IMR-90 (cell line): ENCODE data around the gene PHAF1. TPM values are rescaled to one million over a fixed set of nuclear protein-coding genes. Genes with fewer than 3 reads are reported as not detected.

Source experiments
- ATAC-seq: fragments of 200-7000 bp; cut with Tn5 transposase; 2 replicates; pipeline ENCODE4 v1.9.1; 2020; ENCODE audit warnings: low read depth, mild to moderate bottlenecking, moderate library complexity
- BruUV-seq: library from RNA; stranded (reverse); fragments of 400-500 nt; replicated peaks from 2 replicates; lab custom pipeline; 2021; lab: Mats Ljungman, UMichigan
- CTCF ChIA-PET: fragments of 300-600 bp; formaldehyde crosslinking; extraction: SDS; loops from one replicate; lab custom pipeline; 2021; ENCODE audit warnings: antibody characterized with exemption; lab: Yijun Ruan, JAX
- POLR2A ChIA-PET: fragments of 300-600 bp; sonication (Branson Sonifier 250); formaldehyde crosslinking; loops from one replicate; lab custom pipeline; 2022; ENCODE audit warnings: antibody characterized with exemption; ENCODE audit not compliant: unreplicated experiment; lab: Charles Lee
- DNase-seq: peaks from one replicate; pipeline ENCODE4 v3.0.0; 2013
- H2AFZ ChIP-seq: replicated peaks from 2 replicates; pipeline ENCODE3; 2013; ENCODE audit warnings: low read length, mild to moderate bottlenecking; ENCODE audit not compliant: poor library complexity
- H2AK5ac ChIP-seq: 2 replicates; pipeline ENCODE4 v1.6.1; 2013; ENCODE audit warnings: low read depth, low read length, inconsistent platforms
- H2AK9ac ChIP-seq: replicated peaks from 2 replicates; pipeline ENCODE3; 2013; ENCODE audit warnings: mild to moderate bottlenecking, low read depth, low read length, moderate library complexity; ENCODE audit not compliant: poor library complexity
- H2BK120ac ChIP-seq: 2 replicates; pipeline ENCODE4 v1.6.1; 2013; ENCODE audit warnings: low read depth, low read length, inconsistent platforms
- H2BK15ac ChIP-seq: 3 replicates; pipeline ENCODE4 v1.6.1; 2013; ENCODE audit warnings: low read depth, low read length, inconsistent platforms
- H2BK20ac ChIP-seq: 2 replicates; pipeline ENCODE4 v1.6.1; 2013; ENCODE audit warnings: low read depth, mild to moderate bottlenecking, inconsistent platforms, low read length, moderate library complexity
- H2BK5ac ChIP-seq: 2 replicates; pipeline ENCODE4 v1.6.1; 2013; ENCODE audit warnings: mild to moderate bottlenecking, low read depth, low read length, inconsistent platforms; ENCODE audit not compliant: poor library complexity, severe bottlenecking
- H3K14ac ChIP-seq: replicated peaks from 2 replicates; pipeline ENCODE4 v1.6.1; 2013; ENCODE audit warnings: low read depth, low read length, inconsistent platforms
- H3K18ac ChIP-seq: 2 replicates; pipeline ENCODE4 v1.6.1; 2013; ENCODE audit warnings: low read depth, low read length, control low read depth
- H3K23ac ChIP-seq: 2 replicates; pipeline ENCODE4 v1.6.1; 2013; ENCODE audit warnings: low read depth, low read length, inconsistent platforms
- H3K27ac ChIP-seq: 2 replicates; pipeline ENCODE4 v1.5.1; 2013; ENCODE audit warnings: mild to moderate bottlenecking, control low read depth, low read length; ENCODE audit not compliant: insufficient read depth
- H3K27me3 ChIP-seq: 2 replicates; pipeline ENCODE4 v1.6.1; 2013; ENCODE audit warnings: low read length; ENCODE audit not compliant: control insufficient read depth, insufficient read depth
- H3K36me3 ChIP-seq: 2 replicates; pipeline ENCODE4 v1.6.1; 2013; ENCODE audit warnings: low read length, mixed read lengths; ENCODE audit not compliant: control insufficient read depth, insufficient read depth
- H3K4ac ChIP-seq: 2 replicates; pipeline ENCODE4 v1.6.1; 2013; ENCODE audit warnings: low read depth, low read length, inconsistent platforms
- H3K4me1 ChIP-seq: 2 replicates; pipeline ENCODE4 v1.6.1; 2013; ENCODE audit warnings: low read length, mixed read lengths; ENCODE audit not compliant: control insufficient read depth, insufficient read depth
- H3K4me2 ChIP-seq: 2 replicates; pipeline ENCODE4 v1.6.1; 2013; ENCODE audit warnings: low read depth, mild to moderate bottlenecking, control low read depth, low read length, moderate library complexity
- H3K4me3 ChIP-seq: 2 replicates; pipeline ENCODE4 v1.5.1; 2013; ENCODE audit warnings: low read depth, mild to moderate bottlenecking, control low read depth, low read length, moderate library complexity; ENCODE audit not compliant: insufficient read depth
- H3K56ac ChIP-seq: 2 replicates; pipeline ENCODE4 v1.6.1; 2013; ENCODE audit warnings: low read length, inconsistent platforms; ENCODE audit not compliant: insufficient read depth; ENCODE audit errors: extremely low read depth
- H3K79me1 ChIP-seq, 2 experiments: 2 replicates each; pipeline ENCODE4 v1.6.1; 2013; ENCODE audit warnings: low read length in 2 of 2, inconsistent platforms in 1 of 2, low read depth in 1 of 2
- H3K9ac ChIP-seq: 2 replicates; pipeline ENCODE4 v1.6.1; 2013; ENCODE audit warnings: low read depth, low read length, control low read depth
- H3K9me1 ChIP-seq: 2 replicates; pipeline ENCODE4 v1.6.1; 2013; ENCODE audit warnings: low read length, inconsistent platforms; ENCODE audit not compliant: insufficient read depth
- H3K9me3 ChIP-seq: 2 replicates; pipeline ENCODE4 v1.6.1; 2013; ENCODE audit warnings: low read length; ENCODE audit not compliant: control insufficient read depth, insufficient read depth
- H4K20me1 ChIP-seq: 2 replicates; pipeline ENCODE4 v1.6.1; 2013; ENCODE audit warnings: low read length, inconsistent platforms; ENCODE audit not compliant: insufficient read depth
- H4K5ac ChIP-seq: 2 replicates; pipeline ENCODE4 v1.6.1; 2013; ENCODE audit warnings: mild to moderate bottlenecking, low read depth, low read length, control low read depth
- H4K8ac ChIP-seq, 2 experiments: 2 replicates each; pipeline ENCODE4 v1.6.1; 2013; ENCODE audit warnings: low read depth in 2 of 2, low read length in 2 of 2, control low read depth in 1 of 2, inconsistent platforms in 1 of 2
- H4K91ac ChIP-seq: 2 replicates; pipeline ENCODE4 v1.6.1; 2013; ENCODE audit warnings: low read depth, low read length, inconsistent platforms; ENCODE audit not compliant: insufficient read depth
- BHLHE40 ChIP-seq: fragments of 150-350 bp; IDR thresholded peaks from 2 replicates; pipeline ENCODE4 v1.6.1; 2016; ENCODE audit warnings: mild to moderate bottlenecking, low read depth, low read length
- CEBPB ChIP-seq: IDR thresholded peaks from 2 replicates; pipeline ENCODE4 v1.6.1; 2012; ENCODE audit warnings: low read depth, low read length, improper control_type of control experiment
- CHD1 ChIP-seq: IDR thresholded peaks from 2 replicates; pipeline ENCODE4 v1.6.1; 2012; ENCODE audit warnings: low read depth, low read length, improper control_type of control experiment
- ELK1 ChIP-seq: fragments of 150-350 bp; IDR thresholded peaks from 2 replicates; pipeline ENCODE4 v1.6.1; 2016; ENCODE audit warnings: low read depth, mild to moderate bottlenecking, low read length, moderate library complexity, borderline replicate concordance
- MAFK ChIP-seq: IDR thresholded peaks from 2 replicates; pipeline ENCODE4 v1.6.1; 2012; ENCODE audit warnings: low read depth, low read length, improper control_type of control experiment
- MAZ ChIP-seq: IDR thresholded peaks from 2 replicates; pipeline ENCODE4 v1.6.1; 2012; ENCODE audit warnings: low read depth, mild to moderate bottlenecking, low read length, improper control_type of control experiment, moderate library complexity, borderline replicate concordance
- MXI1 ChIP-seq: IDR thresholded peaks from 2 replicates; pipeline ENCODE4 v1.6.1; 2012; ENCODE audit warnings: low read depth, mild to moderate bottlenecking, low read length, moderate library complexity, borderline replicate concordance
- POLR2A ChIP-seq: IDR thresholded peaks from 2 replicates; pipeline ENCODE4 v1.6.1; 2012; ENCODE audit warnings: mild to moderate bottlenecking, low read depth, low read length
- RCOR1 ChIP-seq: IDR thresholded peaks from 2 replicates; pipeline ENCODE4 v1.6.1; 2012; ENCODE audit warnings: mild to moderate bottlenecking, low read length, improper control_type of control experiment; ENCODE audit not compliant: insufficient replicate concordance
- SMC3 ChIP-seq: fragments of 150-350 bp; IDR thresholded peaks from 2 replicates; pipeline ENCODE4 v1.6.1; 2016; ENCODE audit warnings: low read depth, mild to moderate bottlenecking, antibody characterized with exemption, low read length, moderate library complexity
- USF2 ChIP-seq: fragments of 150-350 bp; IDR thresholded peaks from 2 replicates; pipeline ENCODE4 v1.6.1; 2017; ENCODE audit warnings: mild to moderate bottlenecking, antibody characterized with exemption, low read length, low read depth
- WGBS, 2 experiments: methylation state at CpG; one replicate each; pipeline versions ENCODE4 v1.1.5 to v1.1.7; 2013; ENCODE audit warnings: missing lambda C conversion rate in 2 of 2; ENCODE audit not compliant: insufficient read length in 1 of 2; ENCODE audit errors: extremely low coverage in 2 of 2; 5-methylcytosine and 5-hydroxymethylcytosine counted together
- dilution Hi-C: fragments of 300-500 bp; cut with HindIII; formaldehyde crosslinking; loops from one replicate; pipeline ENCODE4 v1.14.3; 2018; ENCODE audit warnings: low sequenced_read_pairs; ENCODE audit not compliant: unreplicated experiment
- in situ Hi-C: fragments of 300-500 bp; cut with MboI; formaldehyde crosslinking; loops from 3 replicates; pipeline ENCODE4 v1.14.3; 2019; ENCODE audit warnings: low sequenced_read_pairs, inconsistent platforms, mixed read lengths
- intact Hi-C: fragments of 100-400 bp; cut with micrococcal nuclease; formaldehyde crosslinking; loops from 2 replicates; pipeline ENCODE4 v1.10.0; 2022
- polyA plus RNA-seq, 3 experiments: library from polyadenylated mRNA; depleted of rRNA; stranded (reverse); fragments of >200 nt; gene quantifications; 2 replicates each; pipeline ENCODE4 v1.2.3, GENCODE V29; 2012; ENCODE audit warnings: low replicate concordance in 1 of 3
- total RNA-seq: library from RNA; depleted of rRNA; stranded (reverse); fragments of >200 nt; gene quantifications from 2 replicates; pipeline ENCODE4 v1.2.3, GENCODE V29; 2012

Gene PHAF1
- total and polyA plus RNA-seq, 2 of the 4 experiments (the other 2 are of a cell fraction), result 14.0 to 19.8 TPM

GRCh38 chr16:67183284-67183626, 73.5 kb downstream of the PHAF1 start (continued):
- TF ChIP-seq BHLHE40 (no peak), CHD1 (no peak)

GRCh38 chr16:67183627-67184452, 74.1 kb downstream of the PHAF1 start, which contains the start of gene MATCAP1:
Gene MATCAP1, minus strand, starts transcription at chr16:67183963. Its CDS starts 3,353 bp downstream, at chr16:67180610.
- ATAC-seq (peak; percentile 91), DNase-seq (peak; percentile 97)
- Histone ChIP-seq H2BK15ac (peak within 1 kb of the TSS; percentile 71; the same call in 1 of the 3 replicates), H3K23ac (peak within 1 kb of the TSS; percentile 66; the same call in 1 of the 2 replicates), H3K4me3 (peak within 1 kb of the TSS; percentile 62), H4K8ac (peak within 1 kb of the TSS; percentile 36 to 93), H3K9me1 (peaks cover 13% of the 10 kb centered on the region), H3K56ac (peak within 1 kb of the TSS; percentile 77), H3K27ac (peak within 1 kb of the TSS; percentile 87), H3K9ac (peak within 1 kb of the TSS; percentile 71), H3K36me3 (no peaks in the 10 kb centered on the region; the same call in 1 of the 2 replicates), H2AFZ (peak within 1 kb of the TSS; percentile 97), H3K9me3 (no peaks in the 10 kb centered on the region), H2BK20ac (0 out of 2 replicates have a peak within 1 kb of the TSS, but pooled peaks have one; percentile 21), H3K18ac (peak within 1 kb of the TSS; percentile 31; the same call in 1 of the 2 replicates), H4K5ac (peak within 1 kb of the TSS; percentile 19; the same call in 1 of the 2 replicates), H3K14ac (peak within 1 kb of the TSS; percentile 88), H2BK120ac (peak within 1 kb of the TSS; percentile 92), H3K79me1 (peaks cover 19 to 35% of the 10 kb centered on the region in 2 experiments), H3K4ac (peak within 1 kb of the TSS; percentile 89), H2AK9ac (peak within 1 kb of the TSS; percentile 68), H2BK5ac (peak within 1 kb of the TSS; percentile 88), H3K4me1 (peaks cover 11% of the 10 kb centered on the region), H3K4me2 (peak within 1 kb of the TSS; percentile 65), H3K27me3 (no peaks in the 10 kb centered on the region), H2AK5ac (peak within 1 kb of the TSS; percentile 37; the same call in 1 of the 2 replicates), H4K91ac (peak within 1 kb of the TSS; percentile 92; the same call in 1 of the 2 replicates), H4K20me1 (peaks cover 20% of the 10 kb centered on the region)
- WGBS, 2 experiments, result 1% methylated on average over 48 of the region's 77 CpGs; no CpG with 5 or more reads in 1 of the 2 experiments
- in situ Hi-C loops (no loop called here), intact Hi-C loops (loop anchor here (10.0 kb wide), 1 partner anchor 169 kb away; no protein-coding TSS in a partner anchor), dilution Hi-C loops (no loop called here)
- TF ChIP-seq RCOR1, result no peak
- peak; percentile 93 for TF ChIP-seq CEBPB
- no peak for TF ChIP-seq ELK1
- TF ChIP-seq SMC3, result no peak
- TF ChIP-seq CHD1, result peak; percentile 59; the same call in 1 of the 2 replicates
- peak; percentile 4; the same call in 1 of the 2 replicates for TF ChIP-seq USF2
- peak; percentile 63 for TF ChIP-seq MAZ
- TF ChIP-seq MAFK, result no peak
- 0 out of 2 replicates have a peak, but pooled peaks have one; percentile 14 for TF ChIP-seq BHLHE40
- TF ChIP-seq POLR2A, result peak; percentile 90
- TF ChIP-seq MXI1, result peak; percentile 79; the same call in 1 of the 2 replicates
- CTCF ChIA-PET, result no interaction called here
- POLR2A ChIA-PET, result no interaction called here
- no TSS peak for BruUV-seq
